HG03469 (cell line): ENCODE results near the gene TMEM240.
"Not testable (repeated sequence)": the region's sequence is repeated elsewhere in the genome, so short reads cannot be mapped to it uniquely, and the experiment has no call there.

ENCODE experiments used
- ATAC-seq: cut with Tn5 transposase; IDR thresholded peaks from one replicate; pipeline ENCODE4 v1.9.1; 2021; ENCODE audit warnings: mild to moderate bottlenecking, moderate library complexity, moderate number of reproducible peaks; ENCODE audit not compliant: unreplicated experiment

Gene TMEM240

DNA sequence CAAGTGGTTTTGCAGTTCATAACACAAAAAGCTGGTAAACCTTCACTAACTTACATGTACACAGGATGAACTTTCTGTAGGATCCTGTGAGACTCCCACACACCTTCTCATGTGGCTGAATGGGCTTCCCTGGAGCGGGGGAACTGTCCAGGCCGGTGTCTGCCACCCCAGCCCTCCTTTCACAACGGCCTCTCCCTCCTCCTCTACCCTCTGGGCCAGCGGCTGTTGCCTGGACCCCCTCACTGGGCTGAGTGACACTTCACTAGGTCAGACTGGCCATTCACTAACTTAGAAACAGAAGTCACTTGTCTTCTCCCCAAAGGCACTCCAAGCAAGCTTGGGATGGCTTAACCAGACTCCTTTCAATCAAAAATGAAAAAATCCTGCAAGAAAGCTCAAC, 18.2 kb upstream of the TMEM240 start:
- ATAC-seq, result no peak

DNA sequence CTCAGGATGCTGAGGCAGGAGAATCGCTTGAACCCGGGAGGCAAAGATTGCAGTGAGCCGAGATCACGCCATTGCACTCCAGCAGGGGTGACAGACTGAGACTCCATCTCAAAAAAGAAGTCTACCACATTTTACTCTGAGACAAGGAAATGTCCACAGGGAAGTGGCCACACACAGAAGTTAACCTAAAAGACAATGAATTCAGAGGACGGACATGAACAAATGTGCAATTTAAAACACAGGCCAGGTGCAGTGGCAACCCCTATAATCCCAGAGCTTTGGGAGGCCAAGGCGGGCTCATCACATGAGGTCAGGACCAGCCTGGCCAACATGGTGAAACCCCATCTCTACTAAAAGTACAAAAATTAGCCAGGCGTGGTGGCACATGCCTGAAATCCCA, 17.3 kb upstream of the TMEM240 start:
- ATAC-seq, result not testable (repeated sequence)

DNA sequence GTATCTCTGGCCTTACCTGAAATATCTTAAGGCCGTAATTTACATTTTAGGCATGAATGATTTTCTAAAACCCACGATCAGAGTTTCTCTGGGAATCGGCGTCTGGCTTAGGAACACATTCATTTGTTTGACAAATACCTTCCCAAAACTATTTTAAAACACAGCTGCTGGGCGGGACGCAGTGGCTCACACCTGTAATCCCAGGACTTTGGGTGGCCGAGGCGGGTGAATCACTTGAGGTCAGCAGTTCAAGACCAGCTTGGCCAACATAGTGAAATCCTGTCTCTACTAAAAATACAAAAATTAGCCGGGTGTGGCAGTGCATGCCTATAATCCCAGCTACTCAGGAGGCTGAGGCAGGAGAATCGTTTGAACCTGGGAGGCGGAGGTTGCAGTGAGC, 16.5 kb upstream of the TMEM240 start:
- not testable (repeated sequence) for ATAC-seq

DNA sequence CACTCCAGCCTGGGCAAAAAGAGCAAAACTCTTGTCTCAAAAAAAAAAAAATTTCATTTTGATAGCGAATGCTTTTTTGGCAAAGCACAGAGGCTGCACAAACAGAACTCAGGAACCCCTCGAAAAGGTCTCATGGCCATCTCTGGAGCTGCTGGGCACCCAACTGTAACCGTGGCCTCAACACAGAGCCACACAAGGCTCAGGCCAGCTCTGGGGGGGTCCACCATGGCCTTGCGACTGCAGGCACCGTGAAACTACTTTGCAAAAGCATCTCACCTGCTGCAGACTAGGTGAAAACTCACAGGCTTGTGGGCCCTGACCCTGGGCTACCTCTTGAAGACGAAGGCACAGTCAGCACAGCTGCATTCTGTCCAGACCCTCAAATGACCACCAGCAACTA, 16.1 kb upstream of the TMEM240 start:
- ATAC-seq, result no peak

DNA sequence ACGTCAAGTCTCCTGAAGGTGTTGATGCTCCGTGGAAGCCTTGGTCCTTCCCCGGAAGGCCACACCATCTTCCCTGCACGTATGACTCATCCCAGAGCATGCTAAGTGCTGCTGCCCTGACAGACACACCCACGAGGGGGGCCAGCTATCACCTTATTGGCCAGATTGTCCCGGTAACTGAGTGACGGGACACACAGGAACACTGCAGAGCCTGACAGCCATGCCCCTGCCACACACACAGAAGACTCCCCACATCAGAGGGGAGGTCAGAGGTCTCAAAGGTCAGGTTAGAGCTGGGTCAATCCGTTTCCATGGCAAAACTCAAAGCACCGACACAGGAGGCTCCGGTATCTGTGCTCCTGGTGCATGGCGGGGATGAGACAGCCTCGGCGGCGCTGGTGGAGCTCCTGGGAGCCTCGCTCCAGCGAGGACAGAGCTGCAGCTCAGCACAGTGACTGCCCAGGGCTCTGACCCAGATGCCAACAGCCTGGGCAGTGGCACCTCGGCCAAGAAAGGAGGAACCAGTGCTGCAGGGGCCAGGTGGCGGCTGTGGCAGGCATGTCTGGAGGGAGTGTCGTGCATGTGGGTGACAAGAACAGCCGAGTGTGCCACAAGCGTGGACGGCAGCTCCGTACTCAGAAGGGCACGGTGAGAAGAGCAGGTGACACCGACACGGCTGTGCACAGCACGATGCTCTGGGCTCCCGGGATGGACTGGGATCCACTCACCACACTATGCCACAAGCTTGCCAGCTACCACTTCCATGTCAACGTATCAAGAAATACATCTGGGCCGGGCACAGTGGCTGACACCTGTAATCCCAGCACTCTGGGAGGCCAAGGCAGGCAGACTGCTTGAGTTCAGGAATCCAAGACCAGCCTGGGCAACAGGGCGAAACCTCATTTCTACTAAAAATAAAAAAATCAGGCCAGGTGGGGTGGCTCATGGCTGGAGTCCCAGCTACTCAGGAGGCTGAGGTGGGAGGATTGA, 14.8 kb upstream of the TMEM240 start:
- ATAC-seq, result no peak

DNA sequence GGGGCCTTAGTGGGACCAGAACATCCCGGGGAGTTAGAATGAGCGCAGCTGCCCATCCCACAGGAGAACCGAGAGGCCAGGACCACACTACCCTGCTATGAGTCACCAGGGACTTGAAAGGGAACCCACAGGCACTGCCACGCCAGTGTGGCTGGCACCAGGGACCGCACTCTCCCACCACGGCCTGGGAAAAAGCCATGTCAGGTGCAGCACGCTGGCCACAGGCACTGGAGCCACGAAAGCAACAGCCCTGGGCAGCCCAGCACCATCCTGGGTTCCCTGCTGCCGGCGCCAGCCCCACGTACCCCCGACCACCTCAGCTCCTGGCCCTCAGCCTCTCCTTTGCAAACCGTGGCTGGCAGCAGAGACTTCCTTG, 14.1 kb upstream of the TMEM240 start:
- ATAC-seq, result no peak

DNA sequence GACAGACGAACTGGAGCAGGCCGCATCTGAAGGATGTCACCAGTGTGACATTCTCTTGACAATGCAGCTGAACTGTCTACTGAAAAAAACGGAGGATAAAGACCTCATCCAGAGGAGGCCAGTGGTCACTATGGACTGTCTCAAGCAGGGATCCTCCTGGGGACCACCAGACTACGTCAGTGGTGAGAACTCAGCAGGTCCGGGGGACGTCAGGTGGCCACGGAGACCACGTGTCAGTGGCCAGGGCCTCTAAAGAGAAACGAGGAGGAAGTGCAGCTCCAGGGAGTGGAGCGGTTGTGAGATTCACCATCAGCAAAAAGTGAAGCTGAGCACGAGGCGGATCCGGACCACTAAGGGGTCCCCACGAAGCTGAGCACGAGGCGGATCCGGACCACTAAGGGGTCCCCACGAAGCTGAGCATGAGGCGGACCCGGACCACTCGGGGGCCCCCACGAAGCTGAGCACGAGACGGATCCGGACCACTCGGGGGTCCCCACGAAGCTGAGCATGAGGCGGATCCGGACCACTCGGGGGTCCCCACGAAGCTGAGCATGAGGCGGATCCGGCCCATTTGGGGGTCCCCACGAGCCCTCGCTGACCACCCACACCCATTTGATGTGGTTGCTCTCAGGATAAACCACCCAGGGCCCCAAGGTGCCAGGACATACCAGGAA, 13.5 kb upstream of the TMEM240 start:
- no peak for ATAC-seq

DNA sequence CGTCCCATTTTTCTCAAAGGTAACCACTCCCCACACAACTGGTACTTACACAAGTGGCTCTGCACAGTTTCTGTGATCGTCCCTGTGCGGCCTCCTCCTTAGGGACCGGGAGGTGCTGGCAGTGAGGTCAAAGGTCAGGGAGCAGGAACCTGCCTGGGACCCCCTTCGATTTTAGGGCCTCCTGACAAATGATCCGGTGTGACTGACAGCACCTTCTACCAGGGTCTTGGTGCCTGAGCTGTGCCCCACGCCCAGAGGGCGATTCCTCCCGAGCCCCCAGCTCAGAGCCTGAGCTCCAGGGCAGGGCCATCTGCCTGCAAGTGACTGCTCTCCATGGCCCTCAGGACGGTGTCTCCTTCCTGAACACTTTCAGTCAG, 11.8 kb upstream of the TMEM240 start:
- ATAC-seq, result no peak

DNA sequence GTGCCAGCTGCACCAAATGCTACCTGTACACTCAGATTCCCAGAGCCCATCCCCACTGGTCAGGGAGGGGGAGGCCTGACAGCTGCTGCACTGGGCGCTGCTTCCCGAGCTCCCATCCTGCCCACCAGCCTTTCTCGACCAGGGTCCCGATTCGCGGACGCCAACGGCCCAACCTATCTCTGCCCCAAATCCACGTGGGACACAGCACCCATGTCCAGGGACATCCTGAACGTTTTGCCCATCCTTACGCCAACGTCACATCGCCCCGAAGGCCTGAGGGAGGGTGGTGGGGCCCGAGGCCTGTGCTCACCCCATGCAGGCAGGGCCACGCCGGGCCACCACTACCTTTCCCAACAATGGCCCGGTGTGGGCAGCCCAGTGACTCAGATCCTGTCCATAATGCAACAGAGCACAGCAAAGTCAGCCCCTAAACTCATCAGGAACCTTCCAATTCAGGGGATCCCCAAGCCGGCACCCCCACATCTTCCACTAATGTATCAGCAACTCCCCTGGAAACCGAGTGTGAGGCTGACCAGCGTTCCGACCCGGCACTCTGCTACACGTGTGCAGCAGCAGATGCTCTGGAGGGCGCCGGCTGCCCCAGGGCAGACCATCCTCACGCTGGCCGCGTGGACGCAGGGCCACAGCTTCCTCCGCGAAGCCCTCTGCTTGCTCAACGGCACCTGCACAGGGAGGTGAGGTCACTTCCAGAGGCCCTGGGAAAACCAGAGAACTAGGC, 11.3 kb upstream of the TMEM240 start:
- no peak for ATAC-seq

DNA sequence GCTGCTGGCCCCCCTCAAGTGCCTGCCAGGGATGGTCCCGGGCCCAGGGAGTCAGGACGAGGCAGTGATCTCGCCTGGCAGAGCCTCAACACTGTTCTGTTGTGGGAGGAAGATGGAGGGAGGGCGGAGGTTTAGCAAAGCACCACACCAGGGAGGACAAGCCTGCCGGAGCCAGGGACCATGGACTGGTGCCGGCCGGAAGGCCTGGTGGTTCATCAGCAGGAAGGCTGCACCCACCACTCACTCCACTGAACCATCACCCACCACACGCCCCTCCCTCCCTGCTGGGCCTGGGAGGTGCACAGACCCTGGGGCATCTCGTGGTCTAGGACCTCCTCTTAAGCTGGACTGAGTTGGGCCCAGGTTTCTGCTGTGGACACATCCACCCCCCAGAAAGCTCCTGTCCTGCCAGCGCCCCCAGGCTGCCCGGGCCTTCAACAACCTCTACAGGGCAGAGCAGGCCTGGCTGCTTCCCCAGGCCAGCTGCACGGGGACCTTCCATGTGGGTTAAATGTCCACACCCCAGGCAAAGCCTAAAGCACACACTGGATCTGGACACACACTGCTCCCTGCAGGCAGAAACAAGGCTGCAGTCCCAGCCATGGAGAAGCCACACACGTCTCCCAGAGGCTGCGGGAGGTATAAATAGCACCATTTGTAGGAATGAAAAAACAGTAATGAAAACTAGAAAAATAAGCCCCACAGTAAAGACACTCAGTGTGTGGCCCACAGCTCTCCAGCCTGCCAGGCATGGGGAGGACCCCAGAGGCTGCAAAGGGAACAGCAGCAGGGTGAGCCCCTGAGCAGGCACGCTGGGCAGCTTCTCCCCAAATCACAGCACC, 10.4 kb upstream of the TMEM240 start:
- no peak for ATAC-seq

DNA sequence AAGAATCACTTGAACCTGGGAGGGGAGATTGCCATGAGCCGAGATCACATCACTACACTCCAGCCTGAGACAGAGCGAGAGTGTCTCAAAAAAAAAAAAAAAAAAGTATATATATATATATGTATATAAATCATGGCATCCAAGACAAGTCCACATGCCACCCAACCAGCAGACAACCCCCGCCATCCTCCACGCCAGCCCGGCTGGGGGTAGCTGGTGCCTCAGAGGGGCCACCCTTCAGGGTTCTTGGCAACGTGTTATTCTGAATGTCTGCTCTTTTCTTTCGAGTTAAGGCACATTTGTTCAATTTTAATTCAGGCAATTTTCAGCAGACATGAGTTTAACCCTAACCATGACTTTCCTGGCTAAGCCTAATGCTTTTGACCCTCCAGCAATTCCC, 9.7 kb upstream of the TMEM240 start:
- ATAC-seq, result no peak

DNA sequence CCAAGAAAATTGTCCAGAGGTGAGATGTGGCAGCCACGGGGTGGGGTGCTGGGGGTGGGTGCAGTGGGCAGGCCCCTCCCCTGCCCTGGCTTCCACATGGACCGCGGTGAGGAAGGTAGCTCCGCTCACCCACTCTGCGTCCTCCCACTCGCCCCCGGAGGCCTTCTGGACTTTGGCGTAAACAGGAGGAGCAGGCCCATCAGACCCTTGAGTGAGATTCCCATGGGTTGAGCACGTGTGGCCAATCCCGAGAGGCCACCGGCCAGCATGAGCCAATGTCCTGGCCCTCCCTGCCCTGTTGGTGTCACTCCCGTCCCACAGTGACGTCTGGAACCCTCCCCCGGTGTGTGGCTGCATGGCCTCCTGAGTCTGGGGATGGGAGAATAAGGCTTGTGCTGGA, 8.2 kb upstream of the TMEM240 start:
- ATAC-seq, result no peak

DNA sequence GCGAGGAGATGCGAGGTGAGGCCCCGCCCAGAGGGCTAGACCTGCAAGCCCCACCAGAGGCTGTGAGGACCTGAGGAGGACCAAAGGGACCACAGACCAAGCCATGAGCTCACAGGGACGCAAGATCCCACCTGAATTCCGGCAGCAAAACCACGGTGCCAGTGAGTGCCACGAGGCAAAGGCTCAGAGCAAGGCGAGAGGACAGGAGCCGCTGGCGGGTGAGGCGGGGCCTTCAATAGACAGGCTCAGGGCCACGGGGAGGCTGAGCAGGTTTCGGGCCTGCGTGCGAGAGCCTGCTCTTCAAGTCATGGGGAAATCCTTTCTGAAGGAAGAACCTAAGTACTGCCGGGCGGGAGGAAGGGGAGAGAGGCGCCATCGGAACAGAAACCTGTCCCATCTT, 7.1 kb upstream of the TMEM240 start:
- no peak for ATAC-seq

DNA sequence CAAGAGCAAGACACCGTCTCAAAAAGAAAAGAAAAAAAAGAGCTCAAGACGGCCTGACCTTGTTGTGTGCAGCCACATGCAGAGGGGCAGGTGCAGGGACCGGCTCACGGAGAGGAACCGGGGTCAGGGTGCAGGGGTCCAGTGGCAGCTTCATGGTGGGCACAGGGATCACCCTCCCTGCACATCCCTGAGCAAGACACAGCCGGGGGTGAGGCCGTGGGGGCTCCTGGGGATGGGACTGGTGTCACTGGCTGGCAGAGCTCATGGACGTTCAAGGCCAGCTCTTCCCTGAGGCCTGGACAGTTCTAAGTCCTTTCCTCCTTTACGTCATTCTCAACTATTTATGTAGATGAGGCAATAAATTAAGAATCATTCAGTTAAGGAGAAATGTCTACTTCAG, 6.6 kb upstream of the TMEM240 start:
- no peak for ATAC-seq

DNA sequence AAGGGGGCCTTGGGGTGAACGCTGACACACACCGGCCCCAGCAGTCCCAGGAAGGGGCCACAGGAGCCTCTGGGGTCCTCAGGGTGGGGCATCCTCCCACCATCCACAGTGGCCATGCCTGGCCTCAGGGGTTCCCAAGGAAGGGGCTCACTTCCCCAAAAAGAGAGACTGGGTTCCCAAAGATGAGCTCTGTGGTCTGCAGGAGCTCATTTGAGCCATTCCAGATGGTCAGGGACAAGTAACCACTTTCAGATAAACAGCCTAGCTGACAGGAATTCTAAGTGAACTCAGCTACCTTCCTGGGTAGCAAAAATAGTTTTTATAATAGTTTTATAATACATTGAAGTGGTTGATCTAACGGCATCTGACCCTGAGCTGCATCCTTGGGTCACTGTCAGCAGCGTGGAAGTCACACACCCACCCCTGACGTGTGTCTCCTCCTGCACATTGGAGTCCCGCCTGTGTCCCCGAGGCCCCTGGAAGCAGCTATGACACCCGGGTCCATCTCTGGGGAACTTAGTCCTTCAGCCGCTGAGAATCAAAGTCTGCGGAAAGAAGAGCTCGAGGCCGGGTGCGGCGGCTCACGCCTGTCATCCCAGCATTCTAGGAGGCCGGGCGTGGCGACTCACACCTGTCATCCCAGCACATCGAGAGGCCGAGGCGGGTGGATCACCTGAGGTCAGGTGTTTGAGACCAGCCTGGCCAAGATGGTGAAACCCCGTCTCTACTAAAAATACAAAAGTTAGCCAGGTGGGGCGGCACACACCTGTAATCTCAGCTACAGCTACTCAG, 5.7 kb upstream of the TMEM240 start:
- ATAC-seq, result no peak

DNA sequence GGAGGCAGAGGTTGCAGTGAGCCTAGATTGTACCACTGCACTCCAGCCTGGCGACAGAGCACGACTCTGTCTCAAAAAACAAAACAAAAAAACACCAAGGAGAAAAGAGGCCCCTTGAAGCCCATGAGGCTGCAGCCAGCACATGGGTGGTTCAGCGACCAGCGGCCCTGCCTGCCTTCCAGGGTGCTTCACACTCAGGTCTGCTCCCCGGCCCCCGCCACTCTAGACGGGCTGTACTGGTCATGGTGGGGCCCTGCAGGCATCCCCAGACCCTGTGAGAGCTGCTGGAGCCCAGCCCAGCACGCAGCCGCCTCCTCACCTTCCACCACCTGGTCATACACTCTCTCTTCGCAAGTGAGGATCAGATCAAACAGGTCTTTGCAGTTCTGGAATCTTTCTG, 4.1 kb upstream of the TMEM240 start:
- ATAC-seq, result no peak

DNA sequence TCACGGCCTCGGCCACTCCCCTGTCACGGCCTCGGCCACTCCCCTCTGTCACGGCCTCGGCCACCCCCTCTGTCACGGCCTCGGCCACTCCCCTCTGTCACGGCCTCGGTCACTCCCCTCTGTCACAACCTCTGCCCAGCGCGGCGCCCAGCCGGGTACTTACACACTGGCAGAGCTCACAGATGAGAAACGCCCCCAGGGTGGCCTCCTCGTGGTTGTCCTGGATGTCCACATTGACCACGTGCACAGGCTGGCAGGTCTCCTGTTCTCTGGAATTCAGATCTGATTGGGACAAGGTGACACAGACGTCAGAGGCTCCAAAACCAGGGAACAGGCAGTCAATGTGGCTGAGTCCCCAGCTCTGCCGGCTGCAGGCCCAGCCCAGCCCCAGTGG, 3.3 kb upstream of the TMEM240 start:
- no peak for ATAC-seq

DNA sequence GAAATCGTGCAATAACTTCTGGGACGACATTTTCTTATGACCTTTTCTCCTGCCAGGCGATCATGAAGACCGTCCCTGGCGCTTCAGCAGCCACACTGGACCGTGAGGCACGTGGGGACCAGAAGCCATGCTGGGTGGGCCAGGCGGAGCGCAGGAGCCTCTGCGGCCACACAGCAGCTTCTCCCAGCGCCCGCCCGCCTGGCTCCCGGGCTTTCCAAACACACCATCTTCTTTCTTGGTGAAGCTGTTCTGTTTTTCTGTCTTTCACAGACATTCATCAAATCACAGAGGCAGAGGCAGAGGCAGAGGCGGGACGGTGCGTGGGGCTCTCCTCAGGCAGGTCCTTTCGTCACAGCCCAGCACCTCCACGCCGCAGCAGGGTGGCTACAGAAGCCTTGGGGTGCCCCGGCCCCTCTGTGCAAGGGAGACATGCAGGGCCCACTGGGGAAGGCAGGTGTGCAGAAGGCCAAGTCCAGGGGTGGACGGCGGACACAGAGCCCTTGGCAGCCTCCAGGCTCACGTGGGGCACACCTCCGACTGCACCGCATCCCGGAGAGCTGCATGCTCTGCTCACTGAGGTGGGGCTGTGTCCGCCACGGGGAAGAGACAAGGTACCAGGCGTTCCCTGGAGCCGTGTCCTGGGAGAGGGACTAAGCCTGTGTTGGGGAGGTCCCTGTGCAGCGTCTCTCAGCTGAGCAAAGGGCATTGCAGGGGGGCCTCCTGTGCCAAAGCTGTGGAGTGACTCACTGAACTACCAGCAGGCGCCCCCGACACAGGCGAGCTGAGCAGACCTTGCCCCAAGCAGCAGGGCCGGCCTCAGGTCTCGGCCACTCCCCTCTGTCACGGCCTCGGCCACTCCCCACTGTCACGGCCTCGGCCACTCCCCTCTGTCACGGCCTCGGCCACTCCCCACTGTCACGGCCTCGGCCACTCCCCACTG, 2.6 kb upstream of the TMEM240 start:
- no peak for ATAC-seq
